ENCODE results near the gene SHC4.
"Not testable (repeated sequence)": the region's sequence is repeated elsewhere in the genome, so short reads cannot be mapped to it uniquely, and the experiment has no call there.

SHC4 gene

GRCh38 chr15:48924528-48925393 lies 39.0 kb downstream of the SHC4 start:
- no peak for DNase-seq

- no peak for DNase-seq
Observed at GRCh38 chr15:48922046-48922445, 41.7 kb downstream of the SHC4 start.

- DNase-seq = no peak
Observed at GRCh38 chr15:48916721-48917120, 47.0 kb downstream of the SHC4 start.

- DNase-seq = no peak
Observed at GRCh38 chr15:48915861-48916260, 47.9 kb downstream of the SHC4 start.

- no peak for DNase-seq
Observed at GRCh38 chr15:48914717-48915116, 49.0 kb downstream of the SHC4 start.

GRCh38 chr15:48913141-48913540 lies 50.6 kb downstream of the SHC4 start:
- no peak for DNase-seq

- DNase-seq = not testable (repeated sequence)
Observed at GRCh38 chr15:48910554-48910953, 53.2 kb downstream of the SHC4 start.

GRCh38 chr15:48909313-48909712 lies 54.4 kb downstream of the SHC4 start:
- DNase-seq = not testable (repeated sequence)

- DNase-seq = no peak
Observed at GRCh38 chr15:48905847-48906246, 57.9 kb downstream of the SHC4 start.

- DNase-seq = no peak
Observed at GRCh38 chr15:48905216-48905615, 58.5 kb downstream of the SHC4 start.

GRCh38 chr15:48904758-48905157 lies 59.0 kb downstream of the SHC4 start:
- no peak for DNase-seq

GRCh38 chr15:48899793-48900192 lies 63.9 kb downstream of the SHC4 start:
- no peak for DNase-seq

- DNase-seq = no peak
Observed at GRCh38 chr15:48898446-48898845, 65.3 kb downstream of the SHC4 start.

GRCh38 chr15:48898032-48898431 lies 65.7 kb downstream of the SHC4 start:
- DNase-seq = peak; percentile 46

- peak; percentile 70 for DNase-seq
Observed at GRCh38 chr15:48896869-48897814, 66.6 kb downstream of the SHC4 start.

GRCh38 chr15:48893311-48893710 lies 70.4 kb downstream of the SHC4 start:
- DNase-seq = no peak

- DNase-seq = peak; percentile 35
Observed at GRCh38 chr15:48891232-48891765, 72.4 kb downstream of the SHC4 start.

GRCh38 chr15:48890375-48890972 lies 73.2 kb downstream of the SHC4 start:
- no peak for DNase-seq

GRCh38 chr15:48889925-48890324 lies 73.8 kb downstream of the SHC4 start:
- no peak for DNase-seq

- no peak for DNase-seq
Observed at GRCh38 chr15:48888836-48889235, 74.9 kb downstream of the SHC4 start.

- DNase-seq = no peak
Observed at GRCh38 chr15:48888191-48888590, 75.5 kb downstream of the SHC4 start.

- DNase-seq = no peak
Observed at GRCh38 chr15:48887144-48887543, 76.6 kb downstream of the SHC4 start.

- no peak for DNase-seq
Observed at GRCh38 chr15:48883699-48884098, 80.0 kb downstream of the SHC4 start.

Measured in right kidney (tissue), 1 donor.